ENCODE data around the gene RSBN1L. TPM values are rescaled to one million over a fixed set of nuclear protein-coding genes. Genes with fewer than 3 reads are reported as not detected.
A peak's percentile ranks its signal among the peaks of the same experiment; 100 is the strongest.

The RSBN1L gene
- total and polyA plus RNA-seq, 2 donors (not counting 1 experiment from before 2014, with no cell fraction given): 12.0 to 19.7 TPM

DNA sequence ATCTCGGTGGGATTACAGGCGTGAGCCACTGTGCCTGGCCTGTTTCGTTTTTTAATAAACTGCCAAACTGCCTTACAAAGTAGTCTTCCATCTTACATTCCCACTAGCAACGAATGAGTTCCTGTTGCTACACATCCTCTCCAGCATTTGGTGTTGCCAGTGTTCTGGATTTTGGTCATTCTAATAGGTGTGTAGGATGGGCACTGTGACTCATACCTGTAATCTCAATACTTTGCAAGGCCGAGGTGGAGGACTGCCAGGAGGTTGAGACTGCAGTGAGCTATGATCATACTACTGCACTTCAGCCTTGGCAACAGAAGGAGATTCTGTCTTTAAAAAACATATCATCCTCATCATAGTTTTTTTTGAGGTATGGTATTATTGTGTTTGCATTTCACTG, 21.4 kb upstream of the RSBN1L start:
- Histone ChIP-seq H3K36me3 (ENCODE audit: control insufficient read depth, insufficient read depth, low read length) (no peaks in the 10 kb centered on the region), H3K27me3 (ENCODE audit: control insufficient read depth, insufficient read depth, low read length) (no peaks in the 10 kb centered on the region), H3K4me2 (ENCODE audit: extremely low read depth, insufficient read depth, low read length) (no peak overlapping the region), H2AFZ (ENCODE audit: low read length) (no peak overlapping the region), H3K9ac (ENCODE audit: insufficient read depth, low read length) (no peak overlapping the region), H3K9me3 (ENCODE audit: control insufficient read depth, insufficient read depth, low read depth, low read length) (no peaks in the 10 kb centered on the region), H3K4me1 (ENCODE audit: control insufficient read depth, extremely low read depth, insufficient read depth, low read length) (no peaks in the 10 kb centered on the region), H3K4me3 (replicated peaks in 1 of 4; ENCODE audit: control extremely low read depth in 1 of 4, insufficient read depth in 1 of 4, low read depth in 3 of 4, low read length in 4 of 4) (no peak overlapping the region), H4K20me1 (ENCODE audit: control insufficient read depth, extremely low read depth, insufficient read depth, low read length) (no peaks in the 10 kb centered on the region), H3K27ac (ENCODE audit: insufficient read depth, low read length) (no peak overlapping the region), H3K79me2 (ENCODE audit: control insufficient read depth, insufficient read depth, low read length) (no peaks in the 10 kb centered on the region)
- DNase-seq (ENCODE audit: low read depth in 2 of 2): peak in 1 of 2 donors; percentile 80
- TF ChIP-seq EZH2 (IDR thresholded peaks at IDR 0.05; ENCODE audit: low read length, missing control alignments): no peak
- TF ChIP-seq CTCF (conservative IDR thresholded peaks at IDR 0.05 in 1 of 2, IDR thresholded peaks at IDR 0.05 in 1 of 2; ENCODE audit: low read depth in 1 of 2, low read length in 2 of 2): no peak

GRCh38 chr7:77679608-77680007, 16.7 kb upstream of the RSBN1L start:
- Histone ChIP-seq H4K20me1 (ENCODE audit: control insufficient read depth, extremely low read depth, insufficient read depth, low read length) (no peaks in the 10 kb centered on the region), H3K4me2 (ENCODE audit: extremely low read depth, insufficient read depth, low read length) (no peak overlapping the region), H3K27ac (ENCODE audit: insufficient read depth, low read length) (no peak overlapping the region), H3K4me3 (replicated peaks in 1 of 4; ENCODE audit: control extremely low read depth in 1 of 4, insufficient read depth in 1 of 4, low read depth in 3 of 4, low read length in 4 of 4) (no peak overlapping the region), H2AFZ (ENCODE audit: low read length) (no peak overlapping the region), H3K4me1 (ENCODE audit: control insufficient read depth, extremely low read depth, insufficient read depth, low read length) (no peaks in the 10 kb centered on the region), H3K27me3 (ENCODE audit: control insufficient read depth, insufficient read depth, low read length) (no peaks in the 10 kb centered on the region), H3K9me3 (ENCODE audit: control insufficient read depth, insufficient read depth, low read depth, low read length) (no peaks in the 10 kb centered on the region), H3K36me3 (ENCODE audit: control insufficient read depth, insufficient read depth, low read length) (no peaks in the 10 kb centered on the region), H3K9ac (ENCODE audit: insufficient read depth, low read length) (no peak overlapping the region), H3K79me2 (ENCODE audit: control insufficient read depth, insufficient read depth, low read length) (no peaks in the 10 kb centered on the region)
- TF ChIP-seq EZH2 (IDR thresholded peaks at IDR 0.05; ENCODE audit: low read length, missing control alignments) (no peak), CTCF (conservative IDR thresholded peaks at IDR 0.05 in 1 of 2, IDR thresholded peaks at IDR 0.05 in 1 of 2; ENCODE audit: low read depth in 1 of 2, low read length in 2 of 2) (no peak)
- DNase-seq (ENCODE audit: low read depth in 2 of 2): no peak

GRCh38 chr7:77680266-77680665, 16.0 kb upstream of the RSBN1L start:
- Histone ChIP-seq H4K20me1 (ENCODE audit: control insufficient read depth, extremely low read depth, insufficient read depth, low read length) (no peaks in the 10 kb centered on the region), H3K27ac (ENCODE audit: insufficient read depth, low read length) (no peak overlapping the region), H3K4me1 (ENCODE audit: control insufficient read depth, extremely low read depth, insufficient read depth, low read length) (no peaks in the 10 kb centered on the region), H3K4me2 (ENCODE audit: extremely low read depth, insufficient read depth, low read length) (no peak overlapping the region), H3K9ac (ENCODE audit: insufficient read depth, low read length) (no peak overlapping the region), H3K79me2 (ENCODE audit: control insufficient read depth, insufficient read depth, low read length) (peaks cover 2% of the 10 kb centered on the region), H3K9me3 (ENCODE audit: control insufficient read depth, insufficient read depth, low read depth, low read length) (no peaks in the 10 kb centered on the region), H3K4me3 (replicated peaks in 1 of 4; ENCODE audit: control extremely low read depth in 1 of 4, insufficient read depth in 1 of 4, low read depth in 3 of 4, low read length in 4 of 4) (no peak overlapping the region), H2AFZ (ENCODE audit: low read length) (no peak overlapping the region), H3K27me3 (ENCODE audit: control insufficient read depth, insufficient read depth, low read length) (no peaks in the 10 kb centered on the region), H3K36me3 (ENCODE audit: control insufficient read depth, insufficient read depth, low read length) (no peaks in the 10 kb centered on the region)
- TF ChIP-seq CTCF (conservative IDR thresholded peaks at IDR 0.05 in 1 of 2, IDR thresholded peaks at IDR 0.05 in 1 of 2; ENCODE audit: low read depth in 1 of 2, low read length in 2 of 2) (no peak), EZH2 (IDR thresholded peaks at IDR 0.05; ENCODE audit: low read length, missing control alignments) (no peak)
- DNase-seq (ENCODE audit: low read depth in 2 of 2): no peak

Measured in fibroblast of lung (primary cell).